ENCODE measurements around the gene TRAFD1. TPM values are rescaled to one million over a fixed set of nuclear protein-coding genes. Genes with fewer than 3 reads are reported as not detected.

TRAFD1 gene
- total and polyA plus RNA-seq, 2 donors (not counting 3 experiments of a cell fraction or from before 2014, with no cell fraction given), result 20.3 to 24.9 TPM

DNA sequence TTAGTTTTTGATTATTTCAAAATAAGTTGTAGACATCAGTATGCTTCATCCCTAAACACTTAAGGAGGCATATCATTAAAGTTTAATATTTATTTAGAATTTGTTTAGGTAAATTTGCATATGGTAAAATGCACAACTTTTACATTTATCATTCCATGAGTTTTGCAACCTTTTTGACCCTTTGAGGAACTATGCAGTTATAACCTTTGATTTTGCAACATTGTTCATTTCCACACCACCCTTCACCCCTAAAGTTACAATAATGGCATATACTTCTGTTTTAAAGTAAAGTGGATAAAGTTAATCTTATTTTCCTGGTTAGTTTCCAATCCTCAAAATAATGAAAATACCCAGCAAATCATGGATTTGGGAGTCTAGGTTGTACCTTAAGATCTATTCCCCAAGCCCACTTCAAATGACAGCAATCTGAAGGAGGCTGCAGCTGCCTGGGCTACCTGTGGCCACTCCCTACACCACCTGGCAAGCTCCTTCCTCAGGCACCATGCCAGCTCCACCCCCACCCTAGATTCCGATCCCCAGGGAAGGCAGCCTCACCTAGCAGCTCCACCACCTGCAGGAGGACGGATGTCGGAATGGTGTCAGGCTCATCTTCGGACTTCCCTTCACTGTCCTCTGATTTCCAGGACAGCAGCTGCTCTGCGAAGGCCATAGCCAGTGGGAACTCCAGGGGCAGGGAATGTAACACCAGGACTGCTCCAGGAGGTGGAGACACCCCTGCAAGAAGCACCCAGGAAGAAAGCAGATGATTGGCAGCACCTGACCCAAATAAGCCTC lies 65.1 kb downstream of the TRAFD1 start:
- H3K79me2 ChIP-seq (ENCODE audit: control insufficient read depth, insufficient read depth, low read length), result no peaks in the 10 kb centered on the region
- H3K27me3 ChIP-seq (ENCODE audit: control insufficient read depth in 2 of 2, insufficient read depth in 2 of 2, low read length in 2 of 2), result no peaks in the 10 kb centered on the region
- peaks cover 0 to 18% of the 10 kb centered on the region in 2 experiments for H3K36me3 ChIP-seq (ENCODE audit: control insufficient read depth in 2 of 2, extremely low read depth in 1 of 2, insufficient read depth in 2 of 2, low read length in 2 of 2)
- TF ChIP-seq GATA2 (IDR thresholded peaks at IDR 0.05; ENCODE audit: insufficient read depth, insufficient read length, low read depth, low read length), result no peak
- TF ChIP-seq, protein P1, sequence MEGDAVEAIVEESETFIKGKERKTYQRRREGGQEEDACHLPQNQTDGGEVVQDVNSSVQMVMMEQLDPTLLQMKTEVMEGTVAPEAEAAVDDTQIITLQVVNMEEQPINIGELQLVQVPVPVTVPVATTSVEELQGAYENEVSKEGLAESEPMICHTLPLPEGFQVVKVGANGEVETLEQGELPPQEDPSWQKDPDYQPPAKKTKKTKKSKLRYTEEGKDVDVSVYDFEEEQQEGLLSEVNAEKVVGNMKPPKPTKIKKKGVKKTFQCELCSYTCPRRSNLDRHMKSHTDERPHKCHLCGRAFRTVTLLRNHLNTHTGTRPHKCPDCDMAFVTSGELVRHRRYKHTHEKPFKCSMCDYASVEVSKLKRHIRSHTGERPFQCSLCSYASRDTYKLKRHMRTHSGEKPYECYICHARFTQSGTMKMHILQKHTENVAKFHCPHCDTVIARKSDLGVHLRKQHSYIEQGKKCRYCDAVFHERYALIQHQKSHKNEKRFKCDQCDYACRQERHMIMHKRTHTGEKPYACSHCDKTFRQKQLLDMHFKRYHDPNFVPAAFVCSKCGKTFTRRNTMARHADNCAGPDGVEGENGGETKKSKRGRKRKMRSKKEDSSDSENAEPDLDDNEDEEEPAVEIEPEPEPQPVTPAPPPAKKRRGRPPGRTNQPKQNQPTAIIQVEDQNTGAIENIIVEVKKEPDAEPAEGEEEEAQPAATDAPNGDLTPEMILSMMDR (IDR thresholded peaks at IDR 0.05; ENCODE audit: extremely low read depth in 1 of 2, insufficient read depth in 1 of 2, low read depth in 1 of 2, low read length in 2 of 2), result no peak
- no peak for TF ChIP-seq EZH2 (IDR thresholded peaks at IDR 0.05; ENCODE audit: borderline replicate concordance, low read depth, low read length, severe bottlenecking)
- no TSS peak for BruUV-seq (replicated peaks)
- H2AFZ ChIP-seq (ENCODE audit: low read depth, low read length), result no peak overlapping the region
- H4K20me1 ChIP-seq (replicated peaks; ENCODE audit: control insufficient read depth, extremely low read depth, insufficient read depth, low read length), result no peaks in the 10 kb centered on the region
- ChIA-PET POLR2A (no interaction called here), CTCF (no interaction called here)
- H3K9me3 ChIP-seq (replicated peaks; ENCODE audit: control insufficient read depth, insufficient read depth, low read length), result no peaks in the 10 kb centered on the region
- dilution Hi-C loops (cut with MboI; ENCODE audit: extremely low pct_ligation_motif_present, low sequenced_read_pairs) (no loop called here), intact Hi-C loops (cut with micrococcal nuclease) (no loop called here)
- no peak for DNase-seq (ENCODE audit: low read depth, low spot score)
- H3K4me1 ChIP-seq (ENCODE audit: control insufficient read depth, extremely low read depth, insufficient read depth, low read length), result peaks cover 6% of the 10 kb centered on the region
- FAIRE-seq, result no peak
- no peak overlapping the region for H3K9ac ChIP-seq (replicated peaks; ENCODE audit: extremely low read depth, insufficient read depth, low read length)
- no peak overlapping the region for H3K4me3 ChIP-seq (replicated peaks in 1 of 3; ENCODE audit: insufficient read depth in 1 of 3, low read depth in 1 of 3, low read length in 3 of 3)
- no peaks in the 10 kb centered on the region for H3K9me1 ChIP-seq (replicated peaks; ENCODE audit: control insufficient read depth, extremely low read depth, insufficient read depth, low read length)
- no peak overlapping the region for H3K4me2 ChIP-seq (ENCODE audit: insufficient read depth, low read length)
- H3K27ac ChIP-seq (ENCODE audit: insufficient read depth, low read depth, low read length), result no peak overlapping the region

DNA sequence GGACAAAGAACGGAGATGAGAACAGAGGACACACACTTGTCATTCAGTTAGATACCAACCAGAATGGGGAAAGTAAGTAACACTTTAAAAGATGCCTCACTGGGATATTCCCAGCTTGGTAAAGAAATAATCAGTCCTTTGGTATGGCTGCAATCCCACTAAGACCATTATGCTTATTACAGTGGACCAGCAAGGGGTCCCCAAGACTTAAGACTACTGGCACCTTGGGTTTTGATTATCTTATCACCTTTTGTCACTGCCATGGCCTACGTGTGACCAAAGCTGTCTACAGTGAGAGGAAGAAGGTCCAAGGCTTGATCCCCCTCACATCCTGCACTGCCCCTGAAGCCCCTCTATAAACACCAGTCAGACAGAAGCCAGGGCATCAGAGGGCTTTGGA lies 65.8 kb downstream of the TRAFD1 start:
- Histone ChIP-seq H3K36me3 (ENCODE audit: control insufficient read depth in 2 of 2, extremely low read depth in 1 of 2, insufficient read depth in 2 of 2, low read length in 2 of 2) (peaks cover 0 to 16% of the 10 kb centered on the region in 2 experiments), H3K4me2 (ENCODE audit: insufficient read depth, low read length) (no peak overlapping the region), H3K4me3 (replicated peaks in 1 of 3; ENCODE audit: insufficient read depth in 1 of 3, low read depth in 1 of 3, low read length in 3 of 3) (no peak overlapping the region), H3K9ac (replicated peaks; ENCODE audit: extremely low read depth, insufficient read depth, low read length) (no peak overlapping the region), H3K79me2 (ENCODE audit: control insufficient read depth, insufficient read depth, low read length) (no peaks in the 10 kb centered on the region), H2AFZ (ENCODE audit: low read depth, low read length) (no peak overlapping the region), H4K20me1 (replicated peaks; ENCODE audit: control insufficient read depth, extremely low read depth, insufficient read depth, low read length) (no peaks in the 10 kb centered on the region), H3K27ac (ENCODE audit: insufficient read depth, low read depth, low read length) (no peak overlapping the region), H3K9me3 (replicated peaks; ENCODE audit: control insufficient read depth, insufficient read depth, low read length) (no peaks in the 10 kb centered on the region), H3K9me1 (replicated peaks; ENCODE audit: control insufficient read depth, extremely low read depth, insufficient read depth, low read length) (no peaks in the 10 kb centered on the region), H3K27me3 (ENCODE audit: control insufficient read depth in 2 of 2, insufficient read depth in 2 of 2, low read length in 2 of 2) (no peaks in the 10 kb centered on the region), H3K4me1 (ENCODE audit: control insufficient read depth, extremely low read depth, insufficient read depth, low read length) (peaks cover 6% of the 10 kb centered on the region)
- no peak for DNase-seq (ENCODE audit: low read depth, low spot score)
- intact Hi-C loops (cut with micrococcal nuclease), result no loop called here
- BruUV-seq (replicated peaks), result no TSS peak
- no peak for FAIRE-seq
- ChIA-PET POLR2A (no interaction called here), CTCF (no interaction called here)
- dilution Hi-C loops (cut with MboI; ENCODE audit: extremely low pct_ligation_motif_present, low sequenced_read_pairs), result no loop called here
- TF ChIP-seq, protein P2, sequence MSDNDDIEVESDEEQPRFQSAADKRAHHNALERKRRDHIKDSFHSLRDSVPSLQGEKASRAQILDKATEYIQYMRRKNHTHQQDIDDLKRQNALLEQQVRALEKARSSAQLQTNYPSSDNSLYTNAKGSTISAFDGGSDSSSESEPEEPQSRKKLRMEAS (IDR thresholded peaks at IDR 0.05; ENCODE audit: insufficient read depth, insufficient read length), result no peak
- TF ChIP-seq POLR2A (IDR thresholded peaks at IDR 0.05; ENCODE audit: low read depth, low read length), result no peak
- TF ChIP-seq, protein P1 (IDR thresholded peaks at IDR 0.05; ENCODE audit: extremely low read depth in 1 of 2, insufficient read depth in 1 of 2, low read depth in 1 of 2, low read length in 2 of 2), result no peak
